HUES48 (cell line): ENCODE data around the gene KEL.
"Not testable (repeated sequence)": the region's sequence is repeated elsewhere in the genome, so short reads cannot be mapped to it uniquely, and the experiment has no call there.

Experiments used
- H3K27ac ChIP-seq: one replicate; pipeline ENCODE4 v1.7.0; 2013; ENCODE audit warnings: low read depth, low read length, inconsistent platforms
- H3K27me3 ChIP-seq: 2 replicates; pipeline ENCODE4 v1.6.1; 2013; ENCODE audit warnings: mild to moderate bottlenecking, low read length; ENCODE audit not compliant: control insufficient read depth, insufficient read depth
- H3K36me3 ChIP-seq: 2 replicates; pipeline ENCODE4 v1.6.1; 2013; ENCODE audit warnings: low read length; ENCODE audit not compliant: control insufficient read depth, insufficient read depth
- H3K4me1 ChIP-seq: 2 replicates; pipeline ENCODE4 v1.6.1; 2013; ENCODE audit warnings: mild to moderate bottlenecking, low read length; ENCODE audit not compliant: control insufficient read depth, insufficient read depth
- H3K4me3 ChIP-seq: 2 replicates; pipeline ENCODE4 v1.5.1; 2013; ENCODE audit warnings: mild to moderate bottlenecking, low read depth, low read length
- H3K9ac ChIP-seq: 2 replicates; pipeline ENCODE4 v1.6.1; 2013; ENCODE audit warnings: mild to moderate bottlenecking, low read depth, low read length, moderate library complexity
- H3K9me3 ChIP-seq: 2 replicates; pipeline ENCODE4 v1.6.1; 2013; ENCODE audit warnings: low read length; ENCODE audit not compliant: control insufficient read depth, insufficient read depth

KEL gene

DNA sequence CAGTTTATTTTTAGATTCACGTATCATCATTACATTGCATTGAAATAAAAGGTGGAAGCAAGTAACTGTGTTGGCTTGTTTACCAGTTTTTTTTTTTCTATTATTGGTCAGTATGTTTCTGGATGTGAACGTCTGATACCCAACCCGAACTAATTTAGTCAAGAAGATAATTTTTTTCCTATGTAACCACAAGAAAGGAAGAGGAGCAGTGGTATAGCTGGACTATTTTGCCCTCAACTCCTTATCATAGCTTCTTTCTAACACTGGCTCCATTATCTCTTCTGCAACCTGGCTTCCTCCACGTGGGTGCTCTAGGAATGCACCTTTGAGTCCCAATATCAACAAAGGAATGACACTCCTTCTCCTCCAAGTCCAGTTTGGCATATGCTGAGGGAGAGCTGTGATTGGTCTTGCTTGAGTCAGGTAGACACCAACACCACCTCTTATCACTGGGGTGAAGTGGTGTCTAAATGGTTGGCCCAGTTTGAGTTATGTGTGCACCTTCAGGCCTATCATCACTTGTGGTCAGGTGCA, 35.4 kb upstream of the KEL start:
- Histone ChIP-seq H3K36me3 (no peaks in the 10 kb centered on the region), H3K9me3 (no peaks in the 10 kb centered on the region), H3K4me1 (no peaks in the 10 kb centered on the region), H3K9ac (no peak overlapping the region), H3K27ac (no peak overlapping the region), H3K27me3 (no peaks in the 10 kb centered on the region), H3K4me3 (no peak overlapping the region)

DNA sequence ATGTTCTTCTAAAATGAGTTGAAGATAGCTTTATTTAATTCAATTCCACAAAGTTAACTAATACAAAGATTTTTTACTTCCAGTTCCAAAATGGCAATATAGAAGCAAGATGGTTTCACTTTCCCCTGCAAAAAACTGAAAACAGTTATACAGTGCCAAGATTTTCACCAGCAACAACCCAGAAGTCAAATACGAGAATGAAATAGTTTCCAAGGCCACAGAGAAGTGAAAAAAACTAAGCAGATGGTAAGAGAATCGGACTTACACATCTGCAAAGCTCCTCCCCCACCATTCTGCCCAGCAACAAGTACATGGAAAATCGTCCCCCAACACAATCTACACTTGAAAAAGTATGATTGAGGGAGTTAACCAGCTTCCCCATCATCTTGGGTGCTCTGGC, 30.3 kb upstream of the KEL start:
- H3K9ac ChIP-seq, result no peak overlapping the region
- H3K36me3 ChIP-seq, result no peaks in the 10 kb centered on the region
- no peaks in the 10 kb centered on the region for H3K27me3 ChIP-seq
- no peak overlapping the region for H3K4me3 ChIP-seq
- no peak overlapping the region for H3K27ac ChIP-seq
- no peaks in the 10 kb centered on the region for H3K4me1 ChIP-seq
- H3K9me3 ChIP-seq, result no peaks in the 10 kb centered on the region

DNA sequence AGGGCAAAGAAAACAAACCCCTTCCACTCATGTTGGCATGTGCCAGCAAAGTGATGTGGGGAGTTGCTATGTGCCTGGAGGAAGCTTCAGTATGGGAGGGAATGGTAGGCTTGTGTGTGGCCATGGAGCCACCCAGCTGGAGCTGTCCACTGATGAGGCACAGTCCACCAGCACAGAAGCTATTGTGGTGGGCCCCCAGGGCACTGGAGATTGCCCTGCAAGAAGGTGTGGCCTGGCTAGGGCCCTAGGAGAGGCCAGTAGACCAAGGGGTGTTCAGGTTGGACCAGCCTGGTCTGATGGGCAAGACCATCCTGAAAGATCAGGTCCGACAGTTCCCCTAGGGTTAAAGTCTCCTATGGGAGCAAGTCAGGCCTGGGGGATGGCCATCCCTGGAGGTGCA, 22.1 kb upstream of the KEL start:
- Histone ChIP-seq H3K9me3 (no peaks in the 10 kb centered on the region; the same call in 1 of the 2 replicates), H3K27ac (no peak overlapping the region)

DNA sequence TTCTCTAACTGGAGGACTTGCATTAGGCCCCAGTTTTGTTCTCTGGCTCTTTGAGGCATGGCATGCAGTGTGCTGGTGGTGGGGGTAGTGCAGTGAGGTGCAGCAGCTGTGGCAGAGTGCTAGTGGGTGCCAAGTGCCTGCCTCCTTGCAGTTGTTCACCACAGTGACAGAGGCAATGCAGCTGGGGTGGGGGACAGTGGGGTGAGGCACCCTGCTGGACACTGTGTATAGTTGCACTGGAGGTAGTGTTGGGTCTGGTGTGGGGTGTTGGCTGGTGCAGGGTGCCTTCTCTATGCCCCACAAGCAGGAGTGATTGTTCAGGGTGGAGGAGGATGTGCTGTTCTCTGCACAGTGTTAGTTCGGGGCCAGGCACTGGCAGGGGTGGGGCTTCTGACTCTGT, 21.7 kb upstream of the KEL start:
- Histone ChIP-seq H3K4me1 (no peaks in the 10 kb centered on the region), H3K9me3 (no peaks in the 10 kb centered on the region; the same call in 1 of the 2 replicates), H3K27me3 (no peaks in the 10 kb centered on the region), H3K36me3 (no peaks in the 10 kb centered on the region), H3K27ac (no peak overlapping the region), H3K9ac (no peak overlapping the region), H3K4me3 (no peak overlapping the region)

More for the DNA sequence above, 22.1 kb upstream of the KEL start:
- Histone ChIP-seq H3K27me3 (no peaks in the 10 kb centered on the region), H3K36me3 (no peaks in the 10 kb centered on the region), H3K9ac (no peak overlapping the region), H3K4me1 (no peaks in the 10 kb centered on the region), H3K4me3 (no peak overlapping the region)

DNA sequence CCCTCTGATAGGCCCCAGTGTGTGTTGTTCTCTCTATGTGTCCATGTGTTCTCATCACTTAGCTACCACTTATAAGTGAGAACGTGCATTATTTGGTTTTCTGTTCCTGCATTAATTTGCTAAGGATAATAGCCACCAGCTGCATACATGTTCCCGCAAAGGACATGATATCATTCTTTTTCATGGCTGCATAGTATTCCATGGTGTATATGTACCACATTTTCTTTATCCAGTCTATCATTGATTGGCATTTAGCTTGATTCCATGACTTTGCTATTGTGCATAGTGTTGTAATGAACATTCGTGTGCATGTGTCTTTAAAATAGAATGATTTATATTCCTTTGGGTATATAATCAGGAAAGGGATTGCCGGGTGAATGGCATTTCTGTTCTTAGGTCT, 16.2 kb upstream of the KEL start:
- H3K27ac ChIP-seq, H3K4me1 ChIP-seq, H3K4me3 ChIP-seq, H3K9me3 ChIP-seq, H3K9ac ChIP-seq, H3K36me3 ChIP-seq, H3K27me3 ChIP-seq: not testable (repeated sequence)

DNA sequence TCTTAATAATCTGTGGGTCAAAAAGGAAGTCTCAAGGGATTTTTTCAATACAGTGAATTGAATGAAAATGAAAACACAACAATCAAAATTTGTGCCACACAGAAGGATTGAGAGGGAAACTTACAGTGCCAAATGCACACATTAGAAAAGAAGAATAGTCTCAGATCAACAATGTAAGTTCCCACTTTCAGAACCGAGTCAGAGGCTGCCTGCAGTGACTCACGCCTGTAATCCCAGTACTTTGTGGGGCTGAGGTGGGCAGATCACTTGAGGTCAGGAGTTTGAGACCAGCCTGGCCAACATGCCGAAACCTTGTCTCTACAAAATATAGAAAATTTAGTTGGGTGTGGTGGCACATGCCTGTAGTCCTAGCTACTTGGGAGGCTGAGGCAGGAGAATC, 12.5 kb upstream of the KEL start:
- H3K9ac ChIP-seq, result no peak overlapping the region
- no peak overlapping the region for H3K27ac ChIP-seq
- no peaks in the 10 kb centered on the region for H3K9me3 ChIP-seq

DNA sequence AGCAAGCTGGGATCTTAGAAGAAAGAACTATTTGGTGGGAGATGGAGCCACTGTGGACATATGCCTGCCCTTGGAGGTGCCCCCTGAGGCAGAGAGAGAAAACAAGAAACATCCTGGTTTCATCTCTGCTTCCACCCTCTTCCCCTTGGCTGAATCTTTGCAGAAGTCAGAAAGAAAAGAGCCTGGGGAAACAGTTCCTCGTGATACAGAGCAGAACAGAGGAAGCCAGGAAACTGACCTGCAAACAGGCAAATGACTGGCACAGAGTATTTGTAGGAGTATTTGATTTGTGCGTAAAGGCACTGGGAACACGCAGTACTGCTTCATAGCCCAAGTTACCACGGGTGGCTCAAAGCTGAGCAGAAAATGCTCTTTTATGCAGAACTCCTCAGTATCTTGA, 7.0 kb upstream of the KEL start:
- no peaks in the 10 kb centered on the region for H3K27me3 ChIP-seq

More for the DNA sequence above, 12.5 kb upstream of the KEL start:
- Histone ChIP-seq H3K36me3 (no peaks in the 10 kb centered on the region), H3K4me1 (no peaks in the 10 kb centered on the region), H3K27me3 (no peaks in the 10 kb centered on the region), H3K4me3 (no peak overlapping the region)

DNA sequence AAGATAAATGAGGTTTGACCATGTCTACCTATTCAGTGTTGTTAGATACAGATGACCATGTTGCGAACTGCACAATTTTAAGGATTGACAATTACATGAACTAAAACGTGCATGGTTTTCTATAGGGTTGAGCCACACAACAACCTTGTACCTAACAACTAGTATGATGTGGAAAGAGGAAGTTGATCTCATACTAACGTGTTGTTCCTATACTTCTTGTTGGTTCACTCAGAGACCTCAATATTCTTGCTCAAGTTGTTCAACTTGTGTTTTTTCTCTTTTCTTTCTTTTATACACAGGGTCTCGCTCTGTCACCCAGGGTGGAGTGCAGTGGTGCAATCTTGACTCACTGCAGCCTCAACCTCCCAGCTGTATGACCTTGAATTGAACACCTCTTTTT, 6.1 kb upstream of the KEL start:
- no peaks in the 10 kb centered on the region for H3K36me3 ChIP-seq
- 0 out of 2 replicates have a peak, but pooled peaks cover 1% of the 10 kb centered on the region for H3K4me1 ChIP-seq
- no peak overlapping the region for H3K27ac ChIP-seq
- H3K27me3 ChIP-seq, result no peaks in the 10 kb centered on the region
- H3K9ac ChIP-seq, result no peak overlapping the region
- no peak overlapping the region for H3K4me3 ChIP-seq
- H3K9me3 ChIP-seq, result no peaks in the 10 kb centered on the region

More for the DNA sequence above, 7.0 kb upstream of the KEL start:
- no peak overlapping the region for H3K4me3 ChIP-seq
- H3K9me3 ChIP-seq, result no peaks in the 10 kb centered on the region
- no peaks in the 10 kb centered on the region for H3K36me3 ChIP-seq
- no peak overlapping the region for H3K9ac ChIP-seq
- no peak overlapping the region for H3K27ac ChIP-seq
- no peaks in the 10 kb centered on the region for H3K4me1 ChIP-seq

DNA sequence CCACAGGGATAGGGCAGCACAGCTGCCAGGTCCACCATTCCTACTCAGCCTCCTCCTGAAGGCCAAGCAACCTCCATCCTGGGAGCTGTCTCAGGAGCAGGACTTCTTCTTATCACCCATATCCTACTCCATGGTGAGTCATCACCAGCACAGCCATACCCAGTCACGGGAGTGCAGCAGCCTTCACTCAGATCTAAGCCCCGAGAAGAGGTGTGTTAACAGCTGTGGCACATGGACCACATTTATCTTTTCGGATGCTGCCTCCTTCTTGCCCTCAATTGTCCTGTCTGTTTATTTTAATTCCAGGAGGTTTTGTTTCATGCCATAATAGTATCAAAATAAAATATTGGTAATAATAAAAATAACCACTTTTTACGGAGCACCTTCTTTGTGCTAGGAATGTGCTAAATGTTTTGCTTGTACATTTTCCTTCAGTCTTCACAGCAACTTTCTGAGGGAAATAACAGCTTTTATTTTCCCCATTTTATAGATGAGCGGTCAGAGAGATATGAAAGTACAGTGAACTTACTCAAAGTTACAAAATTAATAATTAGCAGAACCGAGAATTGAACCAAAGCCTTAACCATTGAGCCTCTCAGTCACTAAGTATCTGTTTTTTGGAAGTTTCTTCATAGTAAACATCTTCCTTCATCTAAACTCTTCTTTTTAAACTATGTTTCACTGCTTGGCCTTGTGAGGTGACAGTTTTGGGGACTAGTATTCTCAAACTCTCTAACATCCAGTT, 2.5 kb upstream of the KEL start:
- H3K9ac ChIP-seq, result no peak overlapping the region
- no peak overlapping the region for H3K4me3 ChIP-seq
- H3K36me3 ChIP-seq, result no peaks in the 10 kb centered on the region
- no peaks in the 10 kb centered on the region for H3K9me3 ChIP-seq
- H3K27me3 ChIP-seq, result no peaks in the 10 kb centered on the region
- H3K4me1 ChIP-seq, result peaks cover 19% of the 10 kb centered on the region; the same call in 1 of the 2 replicates
- H3K27ac ChIP-seq, result no peak overlapping the region

DNA sequence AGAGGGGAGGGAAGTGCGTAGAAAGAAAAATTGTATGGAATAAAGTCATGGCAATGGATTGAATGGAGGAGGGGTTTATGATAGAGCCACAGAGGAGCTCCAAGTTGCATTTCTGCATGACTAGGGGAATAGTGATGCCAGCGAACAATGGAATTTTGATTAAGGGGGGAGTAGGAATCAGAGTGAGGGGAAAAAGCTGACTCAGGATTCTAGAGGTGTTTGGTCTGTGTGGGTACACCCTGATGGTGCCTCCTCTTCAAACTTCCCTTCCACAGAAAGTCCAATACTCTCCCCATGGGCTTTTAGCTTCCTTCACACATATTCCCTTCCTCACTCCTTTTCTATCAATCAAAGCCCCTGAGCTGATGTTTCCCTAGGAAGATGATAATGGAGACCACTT, 1.8 kb upstream of the KEL start:
- Histone ChIP-seq H3K9me3 (no peaks in the 10 kb centered on the region), H3K36me3 (no peaks in the 10 kb centered on the region), H3K4me1 (peaks cover 22% of the 10 kb centered on the region), H3K27ac (no peak overlapping the region), H3K9ac (no peak overlapping the region), H3K4me3 (no peak overlapping the region), H3K27me3 (no peaks in the 10 kb centered on the region)

DNA sequence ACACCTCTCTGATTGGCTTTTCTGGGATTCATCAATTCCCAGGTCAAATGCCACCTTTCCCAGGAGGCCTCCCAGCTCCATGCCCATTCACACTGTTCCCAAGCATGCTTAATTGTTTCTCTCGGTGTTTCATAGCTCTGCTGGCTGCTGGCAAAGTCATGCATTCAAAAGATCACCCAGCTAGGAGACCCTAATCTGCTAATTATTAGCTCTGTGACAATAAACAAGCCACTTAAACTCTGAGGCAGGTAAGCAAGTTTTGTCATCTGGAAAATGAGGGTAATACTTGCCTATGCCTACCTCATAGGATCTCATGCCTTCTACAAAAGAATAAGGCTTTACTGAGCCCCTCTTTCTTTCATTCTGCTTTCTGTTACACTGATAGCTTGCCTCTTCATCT, 828 bp upstream of the KEL start:
- H3K4me1 ChIP-seq, result peaks cover 33% of the 10 kb centered on the region
- no peak overlapping the region for H3K9ac ChIP-seq
- no peak overlapping the region for H3K4me3 ChIP-seq
- no peaks in the 10 kb centered on the region for H3K27me3 ChIP-seq
- no peaks in the 10 kb centered on the region for H3K9me3 ChIP-seq
- no peak overlapping the region for H3K27ac ChIP-seq
- no peaks in the 10 kb centered on the region for H3K36me3 ChIP-seq
